Measurements from ENCODE around the gene KRTAP9-7.
"Not testable (repeated sequence)": the region's sequence is repeated elsewhere in the genome, so short reads cannot be mapped to it uniquely, and the experiment has no call there.

The KRTAP9-7 gene

DNA sequence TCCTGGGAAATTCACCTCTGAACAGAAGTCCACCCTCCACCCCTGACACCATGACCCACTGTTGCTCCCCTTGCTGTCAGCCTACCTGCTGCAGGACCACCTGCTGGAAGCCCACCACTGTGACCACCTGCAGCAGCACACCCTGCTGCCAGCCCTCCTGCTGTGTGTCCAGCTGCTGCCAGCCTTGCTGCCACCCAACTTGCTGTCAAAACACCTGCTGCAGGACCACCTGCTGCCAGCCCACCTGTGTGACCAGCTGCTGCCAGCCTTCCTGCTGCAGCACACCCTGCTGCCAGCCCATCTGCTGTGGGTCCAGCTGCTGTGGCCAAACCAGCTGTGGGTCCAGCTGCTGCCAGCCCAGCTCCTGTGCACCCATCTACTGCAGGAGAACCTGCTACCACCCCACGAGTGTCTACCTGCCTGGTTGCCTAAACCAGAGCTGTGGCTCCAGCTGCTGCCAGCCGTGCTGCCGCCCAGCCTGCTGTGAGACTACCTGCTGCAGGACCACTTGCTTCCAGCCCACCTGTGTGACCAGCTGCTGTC is at the start of gene KRTAP9-7:
TSS of gene KRTAP9-7 (plus strand) at position 51 of the 543 bp plus-strand sequence. CDS start at position 51, 0 bp downstream.
- not testable (repeated sequence) for H3K9me3 ChIP-seq (ENCODE audit: control insufficient read depth in 1 of 2, low read length in 2 of 2); H3K4me1 ChIP-seq (ENCODE audit: control insufficient read depth in 1 of 2, insufficient read depth in 2 of 2, low read length in 2 of 2); H3K27ac ChIP-seq (ENCODE audit: low read depth, low read length); H3K4me3 ChIP-seq (ENCODE audit: low read depth in 1 of 2, low read length in 2 of 2); H3K36me3 ChIP-seq (ENCODE audit: control insufficient read depth in 1 of 2, insufficient read depth in 2 of 2, low read length in 2 of 2); H3K27me3 ChIP-seq (ENCODE audit: control insufficient read depth in 1 of 2, insufficient read depth in 2 of 2, low read length in 2 of 2); H3K9ac ChIP-seq (ENCODE audit: low read depth in 1 of 2, low read length in 2 of 2)

DNA sequence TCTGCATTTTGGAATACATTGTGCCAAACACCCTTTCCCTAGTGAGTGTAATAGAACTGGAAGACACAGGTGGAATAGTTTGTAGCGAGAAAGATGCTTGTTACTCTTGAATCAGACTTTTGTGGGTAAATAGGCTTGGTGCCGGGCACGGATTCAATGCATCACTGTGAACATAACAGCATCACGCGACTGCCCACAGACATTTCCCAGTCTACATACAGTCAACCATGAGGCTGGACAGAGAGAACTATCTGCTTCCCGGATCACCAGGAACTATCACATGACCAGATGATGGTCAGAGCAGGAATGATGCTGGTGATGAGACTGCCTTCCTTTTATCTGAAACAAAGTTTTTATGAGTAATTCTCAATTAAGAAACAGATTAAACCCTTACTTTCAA is 49.4 kb upstream of the KRTAP9-7 start:
- Histone ChIP-seq H3K36me3 (ENCODE audit: control insufficient read depth in 1 of 2, insufficient read depth in 2 of 2, low read length in 2 of 2) (no peaks in the 10 kb centered on the region), H3K4me1 (ENCODE audit: control insufficient read depth in 1 of 2, insufficient read depth in 2 of 2, low read length in 2 of 2) (no peaks in the 10 kb centered on the region), H3K9me3 (ENCODE audit: control insufficient read depth in 1 of 2, low read length in 2 of 2) (no peaks in the 10 kb centered on the region), H3K27ac (ENCODE audit: low read depth, low read length) (no peak overlapping the region), H3K9ac (ENCODE audit: low read depth in 1 of 2, low read length in 2 of 2) (no peak overlapping the region), H3K27me3 (ENCODE audit: control insufficient read depth in 1 of 2, insufficient read depth in 2 of 2, low read length in 2 of 2) (peaks cover 0 to 6% of the 10 kb centered on the region in 2 donors), H3K4me3 (ENCODE audit: low read depth in 1 of 2, low read length in 2 of 2) (no peak overlapping the region)

DNA sequence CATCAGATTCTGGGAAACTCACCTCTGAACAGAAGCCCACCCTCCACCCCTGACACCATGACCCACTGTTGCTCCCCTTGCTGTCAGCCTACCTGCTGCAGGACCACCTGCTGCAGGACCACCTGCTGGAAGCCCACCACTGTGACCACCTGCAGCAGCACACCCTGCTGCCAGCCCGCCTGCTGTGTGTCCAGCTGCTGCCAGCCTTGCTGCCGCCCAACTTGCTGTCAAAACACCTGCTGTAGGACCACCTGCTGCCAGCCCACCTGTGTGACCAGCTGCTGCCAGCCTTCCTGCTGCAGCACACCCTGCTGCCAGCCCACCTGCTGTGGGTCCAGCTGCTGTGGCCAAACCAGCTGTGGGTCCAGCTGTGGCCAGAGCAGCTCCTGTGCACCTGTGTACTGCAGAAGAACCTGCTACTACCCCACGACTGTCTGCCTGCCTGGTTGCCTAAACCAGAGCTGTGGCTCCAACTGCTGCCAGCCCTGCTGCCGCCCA is 48.9 kb upstream of the KRTAP9-7 start, which contains the start of gene KRTAP9-2:
TSS of gene KRTAP9-2 (plus strand) at position 51 of the 498 bp plus-strand sequence. CDS start at position 58, 7 bp downstream.
- not testable (repeated sequence) for H3K36me3 ChIP-seq (ENCODE audit: control insufficient read depth in 1 of 2, insufficient read depth in 2 of 2, low read length in 2 of 2); H3K27ac ChIP-seq (ENCODE audit: low read depth, low read length); H3K4me3 ChIP-seq (ENCODE audit: low read depth in 1 of 2, low read length in 2 of 2); H3K27me3 ChIP-seq (ENCODE audit: control insufficient read depth in 1 of 2, insufficient read depth in 2 of 2, low read length in 2 of 2); H3K9me3 ChIP-seq (ENCODE audit: control insufficient read depth in 1 of 2, low read length in 2 of 2); H3K9ac ChIP-seq (ENCODE audit: low read depth in 1 of 2, low read length in 2 of 2); H3K4me1 ChIP-seq (ENCODE audit: control insufficient read depth in 1 of 2, insufficient read depth in 2 of 2, low read length in 2 of 2)

GRCh38 chr17:41230094-41230493 is 45.4 kb upstream of the KRTAP9-7 start:
- no peaks in the 10 kb centered on the region for H3K9me3 ChIP-seq (ENCODE audit: control insufficient read depth in 1 of 2, low read length in 2 of 2)
- no peak overlapping the region for H3K27ac ChIP-seq (ENCODE audit: low read depth, low read length)
- H3K36me3 ChIP-seq (ENCODE audit: control insufficient read depth in 1 of 2, insufficient read depth in 2 of 2, low read length in 2 of 2) = no peaks in the 10 kb centered on the region
- no peak overlapping the region for H3K9ac ChIP-seq (ENCODE audit: low read depth in 1 of 2, low read length in 2 of 2)
- H3K4me1 ChIP-seq (ENCODE audit: control insufficient read depth in 1 of 2, insufficient read depth in 2 of 2, low read length in 2 of 2) = no peaks in the 10 kb centered on the region
- H3K27me3 ChIP-seq (ENCODE audit: control insufficient read depth in 1 of 2, insufficient read depth in 2 of 2, low read length in 2 of 2) = peaks cover 6 to 17% of the 10 kb centered on the region in 2 donors
- no peak overlapping the region for H3K4me3 ChIP-seq (ENCODE audit: low read depth in 1 of 2, low read length in 2 of 2)

DNA sequence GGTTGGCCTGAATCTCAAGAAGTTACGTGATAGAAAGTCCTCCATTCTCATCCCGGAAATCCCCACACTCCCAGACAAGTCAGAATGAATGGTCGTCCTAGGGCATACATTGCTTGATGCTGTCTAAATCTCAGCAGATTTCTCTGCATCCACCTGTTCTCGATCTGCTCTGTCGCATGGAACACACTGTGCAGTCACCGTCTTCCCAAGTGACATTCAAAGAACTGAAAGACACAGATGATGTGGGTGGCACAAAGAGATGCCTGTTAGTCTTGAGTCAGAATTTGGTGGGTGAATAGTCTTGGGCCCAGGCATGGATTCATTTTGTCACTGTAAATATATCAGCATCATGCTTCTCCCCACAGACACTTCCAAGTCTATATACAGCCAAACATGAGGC is 43.8 kb upstream of the KRTAP9-7 start:
- Histone ChIP-seq H3K27me3 (ENCODE audit: control insufficient read depth in 1 of 2, insufficient read depth in 2 of 2, low read length in 2 of 2) (peaks cover 6 to 17% of the 10 kb centered on the region in 2 donors), H3K9me3 (ENCODE audit: control insufficient read depth in 1 of 2, low read length in 2 of 2) (no peaks in the 10 kb centered on the region), H3K4me1 (ENCODE audit: control insufficient read depth in 1 of 2, insufficient read depth in 2 of 2, low read length in 2 of 2) (no peaks in the 10 kb centered on the region), H3K36me3 (ENCODE audit: control insufficient read depth in 1 of 2, insufficient read depth in 2 of 2, low read length in 2 of 2) (no peaks in the 10 kb centered on the region), H3K4me3 (ENCODE audit: low read depth in 1 of 2, low read length in 2 of 2) (no peak overlapping the region), H3K27ac (ENCODE audit: low read depth, low read length) (no peak overlapping the region), H3K9ac (ENCODE audit: low read depth in 1 of 2, low read length in 2 of 2) (no peak overlapping the region)

DNA sequence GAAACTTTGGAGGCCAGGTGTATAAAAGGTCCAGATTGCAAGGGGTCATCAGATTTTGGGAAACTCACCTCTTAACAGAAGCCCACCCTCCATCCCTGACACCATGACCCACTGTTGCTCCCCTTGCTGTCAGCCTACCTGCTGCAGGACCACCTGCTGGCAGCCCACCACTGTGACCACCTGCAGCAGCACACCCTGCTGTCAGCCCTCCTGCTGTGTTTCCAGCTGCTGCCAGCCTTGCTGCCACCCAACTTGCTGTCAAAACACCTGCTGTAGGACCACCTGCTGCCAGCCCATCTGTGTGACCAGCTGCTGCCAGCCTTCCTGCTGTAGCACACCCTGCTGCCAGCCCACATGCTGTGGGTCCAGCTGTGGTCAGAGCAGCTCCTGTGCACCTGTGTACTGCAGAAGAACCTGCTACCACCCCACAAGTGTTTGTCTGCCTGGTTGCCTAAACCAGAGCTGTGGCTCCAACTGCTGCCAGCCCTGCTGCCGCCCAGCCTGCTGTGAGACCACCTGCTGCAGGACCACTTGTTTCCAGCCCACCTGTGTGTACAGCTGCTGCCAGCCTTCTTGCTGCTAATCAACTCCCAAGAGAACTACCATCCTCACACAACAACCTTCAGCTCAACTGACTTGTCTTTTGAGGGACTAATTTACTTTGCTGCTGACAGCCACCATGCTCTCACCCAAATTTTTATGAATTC is 42.9 kb upstream of the KRTAP9-7 start, which contains the start of gene KRTAP9-3:
TSS of gene KRTAP9-3 (plus strand) at position 51 of the 707 bp plus-strand sequence. CDS start at position 104, 53 bp downstream.
- not testable (repeated sequence) for H3K4me1 ChIP-seq (ENCODE audit: control insufficient read depth in 1 of 2, insufficient read depth in 2 of 2, low read length in 2 of 2); H3K27ac ChIP-seq (ENCODE audit: low read depth, low read length); H3K9me3 ChIP-seq (ENCODE audit: control insufficient read depth in 1 of 2, low read length in 2 of 2); H3K36me3 ChIP-seq (ENCODE audit: control insufficient read depth in 1 of 2, insufficient read depth in 2 of 2, low read length in 2 of 2); H3K4me3 ChIP-seq (ENCODE audit: low read depth in 1 of 2, low read length in 2 of 2); H3K9ac ChIP-seq (ENCODE audit: low read depth in 1 of 2, low read length in 2 of 2)
- peaks cover 6 to 17% of the 10 kb centered on the region in 2 donors for H3K27me3 ChIP-seq (ENCODE audit: control insufficient read depth in 1 of 2, insufficient read depth in 2 of 2, low read length in 2 of 2)

- not testable (repeated sequence) for H3K27ac ChIP-seq (ENCODE audit: low read depth, low read length); H3K36me3 ChIP-seq (ENCODE audit: control insufficient read depth in 1 of 2, insufficient read depth in 2 of 2, low read length in 2 of 2); H3K4me3 ChIP-seq (ENCODE audit: low read depth in 1 of 2, low read length in 2 of 2); H3K9me3 ChIP-seq (ENCODE audit: control insufficient read depth in 1 of 2, low read length in 2 of 2); H3K4me1 ChIP-seq (ENCODE audit: control insufficient read depth in 1 of 2, insufficient read depth in 2 of 2, low read length in 2 of 2); H3K9ac ChIP-seq (ENCODE audit: low read depth in 1 of 2, low read length in 2 of 2)
- H3K27me3 ChIP-seq (ENCODE audit: control insufficient read depth in 1 of 2, insufficient read depth in 2 of 2, low read length in 2 of 2) = peaks cover 5 to 14% of the 10 kb centered on the region in 2 donors
Observed at GRCh38 chr17:41237116-41237515, 38.4 kb upstream of the KRTAP9-7 start.

GRCh38 chr17:41237949-41238437 is 37.5 kb upstream of the KRTAP9-7 start, which contains the start of gene KRTAP9-8:
Gene KRTAP9-8 (plus strand): TSS chr17:41237999. CDS start chr17:41238052, 53 bp downstream.
- H3K27me3 ChIP-seq (ENCODE audit: control insufficient read depth in 1 of 2, insufficient read depth in 2 of 2, low read length in 2 of 2); H3K9me3 ChIP-seq (ENCODE audit: control insufficient read depth in 1 of 2, low read length in 2 of 2): not testable (repeated sequence)

DNA sequence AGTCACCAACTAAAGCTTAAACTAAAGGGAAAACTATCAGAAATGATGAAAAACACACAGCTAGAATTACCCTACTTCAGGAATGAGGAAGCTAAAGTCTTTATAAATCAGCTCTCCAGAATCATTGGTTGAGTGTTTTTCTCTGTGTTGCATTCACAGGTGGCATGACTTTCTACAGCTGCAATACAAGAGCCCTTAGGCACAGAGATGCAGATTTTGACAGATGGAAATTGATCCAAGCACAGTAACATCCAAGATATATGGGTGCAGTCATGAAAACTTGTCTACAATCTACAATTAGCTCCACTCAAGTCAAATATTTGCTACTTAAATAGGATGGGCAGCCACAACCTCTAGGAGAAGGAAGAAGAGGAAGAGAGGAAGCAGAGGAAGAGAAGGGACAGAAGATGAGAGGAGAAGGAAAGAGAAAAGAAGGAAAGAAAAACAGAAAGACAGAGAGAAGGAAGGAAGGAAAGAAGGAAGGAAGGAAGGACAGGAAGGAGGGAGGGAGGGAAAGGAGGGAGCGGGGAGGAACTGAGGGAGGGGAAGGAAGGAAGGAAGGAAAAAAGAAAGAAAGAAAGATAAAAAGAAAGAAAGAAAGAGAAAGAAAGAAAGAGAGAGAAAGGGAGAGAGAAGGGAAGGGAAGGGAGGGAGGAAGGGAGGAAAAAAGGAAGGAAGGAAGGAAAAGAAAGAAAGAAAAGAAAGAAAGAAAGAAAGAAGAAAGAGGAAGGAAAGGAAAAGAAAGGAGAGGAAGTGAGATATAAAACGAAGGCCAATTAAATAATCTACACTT is 28.3 kb upstream of the KRTAP9-7 start:
- H3K4me1 ChIP-seq (ENCODE audit: control insufficient read depth in 1 of 2, insufficient read depth in 2 of 2, low read length in 2 of 2); H3K36me3 ChIP-seq (ENCODE audit: control insufficient read depth in 1 of 2, insufficient read depth in 2 of 2, low read length in 2 of 2); H3K27ac ChIP-seq (ENCODE audit: low read depth, low read length); H3K27me3 ChIP-seq (ENCODE audit: control insufficient read depth in 1 of 2, insufficient read depth in 2 of 2, low read length in 2 of 2); H3K9me3 ChIP-seq (ENCODE audit: control insufficient read depth in 1 of 2, low read length in 2 of 2); H3K9ac ChIP-seq (ENCODE audit: low read depth in 1 of 2, low read length in 2 of 2); H3K4me3 ChIP-seq (ENCODE audit: low read depth in 1 of 2, low read length in 2 of 2): not testable (repeated sequence)

More at GRCh38 chr17:41237949-41238437, 37.5 kb upstream of the KRTAP9-7 start, which contains the start of gene KRTAP9-8:
- H3K9ac ChIP-seq (ENCODE audit: low read depth in 1 of 2, low read length in 2 of 2); H3K4me3 ChIP-seq (ENCODE audit: low read depth in 1 of 2, low read length in 2 of 2); H3K4me1 ChIP-seq (ENCODE audit: control insufficient read depth in 1 of 2, insufficient read depth in 2 of 2, low read length in 2 of 2); H3K36me3 ChIP-seq (ENCODE audit: control insufficient read depth in 1 of 2, insufficient read depth in 2 of 2, low read length in 2 of 2); H3K27ac ChIP-seq (ENCODE audit: low read depth, low read length): not testable (repeated sequence)
